MCF 10A (cell line): ENCODE data around the gene GLDC. TPM values are rescaled to one million over a fixed set of nuclear protein-coding genes. Genes with fewer than 3 reads are reported as not detected.

ENCODE experiments used
- BruUV-seq: library from RNA; stranded (reverse); fragments of 400-500 nt; replicated peaks from 2 replicates; lab custom pipeline; 2021; lab: Mats Ljungman, UMichigan
- CTCF ChIA-PET: fragments of 300-600 bp; sonication (Branson Sonifier 250); formaldehyde crosslinking; extraction: SDS; loops from one replicate; lab custom pipeline; 2021; ENCODE audit warnings: antibody characterized with exemption, inconsistent platforms; lab: Yijun Ruan, JAX
- POLR2A ChIA-PET: fragments of 300-600, 350-650 bp; sonication (Branson Sonifier 250); formaldehyde crosslinking; extraction: SDS; loops from one replicate; lab custom pipeline; 2020; ENCODE audit warnings: antibody characterized with exemption, inconsistent platforms; lab: Yijun Ruan, JAX
- DNase-seq: peaks from one replicate; pipeline ENCODE4 v3.0.0-alpha.2; 2018; ENCODE audit not compliant: unreplicated experiment
- H3K27ac Mint-ChIP-seq: one replicate; pipeline ENCODE4 v1.8.0; 2022; ENCODE audit warnings: mild to moderate bottlenecking, low read depth, mixed read lengths; ENCODE audit not compliant: unreplicated experiment
- H3K27me3 Mint-ChIP-seq: one replicate; pipeline ENCODE4 v1.8.0; 2022; ENCODE audit warnings: mixed read lengths; ENCODE audit not compliant: insufficient read depth, unreplicated experiment
- H3K36me3 Mint-ChIP-seq: one replicate; pipeline ENCODE4 v1.8.0; 2022; ENCODE audit warnings: mild to moderate bottlenecking, moderate library complexity, mixed read lengths; ENCODE audit not compliant: insufficient read depth, unreplicated experiment
- H3K4me1 Mint-ChIP-seq: one replicate; pipeline ENCODE4 v1.8.0; 2022; ENCODE audit warnings: mixed read lengths; ENCODE audit not compliant: insufficient read depth, unreplicated experiment
- H3K4me3 Mint-ChIP-seq: one replicate; pipeline ENCODE4 v1.8.0; 2022; ENCODE audit warnings: mild to moderate bottlenecking, moderate library complexity, mixed read lengths; ENCODE audit not compliant: unreplicated experiment
- H3K9me3 Mint-ChIP-seq: one replicate; pipeline ENCODE4 v1.8.0; 2022; ENCODE audit warnings: mixed read lengths; ENCODE audit not compliant: unreplicated experiment
- intact Hi-C: fragments of 100-400 bp; cut with micrococcal nuclease; formaldehyde crosslinking; loops from 2 replicates; pipeline ENCODE4 v1.14.1; 2022
- total RNA-seq: library from RNA; stranded (reverse); gene quantifications from 2 replicates; pipeline ENCODE4 v1.2.3, GENCODE V29; 2022
- TF ChIP-seq, protein P1 (sequence below): fragments of 200-600 bp; IDR thresholded peaks from one replicate; pipeline ENCODE4 v1.8.0; 2022; ENCODE audit warnings: antibody characterized with exemption, mild to moderate bottlenecking; ENCODE audit not compliant: unreplicated experiment

GLDC gene
- total RNA-seq, 1 experiment from 2014 or later, result 2.9 TPM

- ChIA-PET POLR2A (no interaction called here), CTCF (interaction anchor here (0.6 to 1.3 kb wide), 2 partner anchors 30 to 1402 kb away, joined by 3 read pairs; no protein-coding TSS in a partner anchor)
- TF ChIP-seq, protein P1, sequence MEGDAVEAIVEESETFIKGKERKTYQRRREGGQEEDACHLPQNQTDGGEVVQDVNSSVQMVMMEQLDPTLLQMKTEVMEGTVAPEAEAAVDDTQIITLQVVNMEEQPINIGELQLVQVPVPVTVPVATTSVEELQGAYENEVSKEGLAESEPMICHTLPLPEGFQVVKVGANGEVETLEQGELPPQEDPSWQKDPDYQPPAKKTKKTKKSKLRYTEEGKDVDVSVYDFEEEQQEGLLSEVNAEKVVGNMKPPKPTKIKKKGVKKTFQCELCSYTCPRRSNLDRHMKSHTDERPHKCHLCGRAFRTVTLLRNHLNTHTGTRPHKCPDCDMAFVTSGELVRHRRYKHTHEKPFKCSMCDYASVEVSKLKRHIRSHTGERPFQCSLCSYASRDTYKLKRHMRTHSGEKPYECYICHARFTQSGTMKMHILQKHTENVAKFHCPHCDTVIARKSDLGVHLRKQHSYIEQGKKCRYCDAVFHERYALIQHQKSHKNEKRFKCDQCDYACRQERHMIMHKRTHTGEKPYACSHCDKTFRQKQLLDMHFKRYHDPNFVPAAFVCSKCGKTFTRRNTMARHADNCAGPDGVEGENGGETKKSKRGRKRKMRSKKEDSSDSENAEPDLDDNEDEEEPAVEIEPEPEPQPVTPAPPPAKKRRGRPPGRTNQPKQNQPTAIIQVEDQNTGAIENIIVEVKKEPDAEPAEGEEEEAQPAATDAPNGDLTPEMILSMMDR, result no peak
- Mint-ChIP-seq H3K36me3 (no peaks in the 10 kb centered on the region), H3K27me3 (no peaks in the 10 kb centered on the region), H3K27ac (no peak overlapping the region), H3K4me1 (no peaks in the 10 kb centered on the region), H3K9me3 (no peaks in the 10 kb centered on the region), H3K4me3 (no peak overlapping the region)
- intact Hi-C loops, result no loop called here
- no peak for DNase-seq
- no TSS peak for BruUV-seq
Observed at GRCh38 chr9:6610073-6610472, 35.5 kb downstream of the GLDC start.

- BruUV-seq, result no TSS peak
- intact Hi-C loops, result no loop called here
- no peak overlapping the region for H3K27ac Mint-ChIP-seq
Observed at GRCh38 chr9:6609497-6610016, 36.0 kb downstream of the GLDC start.

GRCh38 chr9:6605202-6605601, 40.3 kb downstream of the GLDC start:
- ChIA-PET CTCF (interaction anchor here (1.1 kb wide), 1 partner anchor 20 kb away, joined by 6 read pairs; no protein-coding TSS in a partner anchor), POLR2A (no interaction called here)
- Mint-ChIP-seq H3K4me3 (no peak overlapping the region), H3K9me3 (no peaks in the 10 kb centered on the region), H3K4me1 (no peaks in the 10 kb centered on the region), H3K27ac (peak overlapping the region; percentile 36), H3K27me3 (no peaks in the 10 kb centered on the region), H3K36me3 (no peaks in the 10 kb centered on the region)
- intact Hi-C loops, result no loop called here
- TF ChIP-seq, protein P1, result no peak
- BruUV-seq, result no TSS peak
- no peak for DNase-seq

More at GRCh38 chr9:6609497-6610016, 36.0 kb downstream of the GLDC start:
- no peaks in the 10 kb centered on the region for H3K27me3 Mint-ChIP-seq
- H3K9me3 Mint-ChIP-seq, result no peaks in the 10 kb centered on the region
- CTCF ChIA-PET, result interaction anchor here (0.6 kb wide), 1 partner anchor 1403 kb away, joined by 3 read pairs; no protein-coding TSS in a partner anchor
- H3K4me3 Mint-ChIP-seq, result no peak overlapping the region
- TF ChIP-seq, protein P1, result no peak
- POLR2A ChIA-PET, result no interaction called here
- no peaks in the 10 kb centered on the region for H3K4me1 Mint-ChIP-seq
- H3K36me3 Mint-ChIP-seq, result no peaks in the 10 kb centered on the region
- no peak for DNase-seq

GRCh38 chr9:6600426-6600825, 45.1 kb downstream of the GLDC start:
- no TSS peak for BruUV-seq
- CTCF ChIA-PET, result interaction anchor here (0.6 to 1.6 kb wide), 7 partner anchors 10 to 244 kb away, joined by 3 to 12 read pairs (median 4); no protein-coding TSS in a partner anchor
- Mint-ChIP-seq H3K9me3 (no peaks in the 10 kb centered on the region), H3K36me3 (no peaks in the 10 kb centered on the region), H3K4me3 (no peak overlapping the region), H3K27ac (no peak overlapping the region), H3K4me1 (no peaks in the 10 kb centered on the region), H3K27me3 (no peaks in the 10 kb centered on the region)
- TF ChIP-seq, protein P1, result no peak
- DNase-seq, result peak; percentile 29
- POLR2A ChIA-PET, result no interaction called here
- intact Hi-C loops, result no loop called here
